Erythroblast (primary cell): ENCODE measurements around the gene KCNMA1.

Source experiments
- GATA1 ChIP-seq: IDR thresholded peaks from 2 replicates; pipeline ENCODE4 v1.6.1; 2011; ENCODE audit warnings: low read depth, mild to moderate bottlenecking, control low read depth, low read length, moderate library complexity
- POLR2A ChIP-seq: IDR thresholded peaks from 2 replicates; pipeline ENCODE4 v1.6.1; 2011; ENCODE audit warnings: mild to moderate bottlenecking, low read length

DNA sequence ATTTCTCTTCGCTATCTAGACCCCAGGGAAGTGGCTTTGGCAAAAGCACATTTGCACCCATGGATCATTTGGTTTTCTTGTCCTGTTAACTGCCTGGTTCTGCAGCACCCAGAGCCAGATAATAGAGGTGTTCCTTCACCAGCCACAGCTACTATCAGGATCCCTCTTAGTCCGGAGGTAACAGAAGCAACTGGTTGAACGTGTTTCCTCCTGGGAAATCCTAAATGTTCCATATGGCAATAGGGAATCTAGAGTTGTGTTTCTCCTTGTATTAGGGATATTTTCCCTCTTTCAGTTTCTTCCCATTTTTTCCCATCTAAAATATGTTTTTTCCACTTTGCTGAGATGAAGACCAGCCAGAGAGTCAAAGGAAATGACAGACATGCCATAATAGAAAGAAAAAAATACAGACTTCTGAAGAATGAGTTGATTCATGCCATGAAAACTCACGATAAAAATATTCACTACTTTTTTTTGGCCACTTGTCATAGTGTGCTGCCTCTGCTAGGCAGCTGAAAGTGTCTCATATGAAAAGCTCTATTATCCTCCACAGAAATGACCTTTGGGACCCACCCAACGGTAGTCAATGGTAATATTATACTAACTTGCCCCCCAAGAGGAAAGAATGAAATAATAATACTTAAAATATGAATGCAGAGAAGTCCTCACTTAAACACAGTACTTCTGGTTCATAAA, 472.8 kb downstream of the KCNMA1 start:
- TF ChIP-seq POLR2A (no peak), GATA1 (no peak)
